ENCODE data around the gene NPFFR1.
A peak's percentile ranks its signal among the peaks of the same experiment; 100 is the strongest.
"Not testable (repeated sequence)": the region's sequence is repeated elsewhere in the genome, so short reads cannot be mapped to it uniquely, and the experiment has no call there.

Gene NPFFR1

GRCh38 chr10:70255329-70256299 lies 28.2 kb downstream of the NPFFR1 start:
- no peak for DNase-seq (ENCODE audit: low spot score)

GRCh38 chr10:70254778-70255328 lies 29.0 kb downstream of the NPFFR1 start:
- DNase-seq (ENCODE audit: low spot score), result no peak

GRCh38 chr10:70253878-70254765 lies 29.7 kb downstream of the NPFFR1 start:
- no peak for DNase-seq (ENCODE audit: low spot score)

GRCh38 chr10:70250961-70251680 lies 32.7 kb downstream of the NPFFR1 start:
- DNase-seq (ENCODE audit: low spot score), result no peak

GRCh38 chr10:70247360-70247759 lies 36.4 kb downstream of the NPFFR1 start:
- no peak for DNase-seq (ENCODE audit: low spot score)

- no peak for DNase-seq (ENCODE audit: low spot score)
Observed at GRCh38 chr10:70241081-70241480, 42.7 kb downstream of the NPFFR1 start.

GRCh38 chr10:70239986-70240385 lies 43.8 kb downstream of the NPFFR1 start:
- not testable (repeated sequence) for DNase-seq (ENCODE audit: low spot score)

GRCh38 chr10:70239077-70239976 lies 44.5 kb downstream of the NPFFR1 start:
- not testable (repeated sequence) for DNase-seq (ENCODE audit: low spot score)

GRCh38 chr10:70237958-70238536 lies 45.8 kb downstream of the NPFFR1 start:
- DNase-seq (ENCODE audit: low spot score), result not testable (repeated sequence)

GRCh38 chr10:70234668-70235447 lies 48.9 kb downstream of the NPFFR1 start:
- peak; percentile 70 for DNase-seq (ENCODE audit: low spot score)

- no peak for DNase-seq (ENCODE audit: low spot score)
Observed at GRCh38 chr10:70233939-70234300, 49.9 kb downstream of the NPFFR1 start.

GRCh38 chr10:70233109-70233938 lies 50.5 kb downstream of the NPFFR1 start, which contains the start of gene PPA1:
TSS of gene PPA1 (minus strand) at chr10:70233429. CDS start at chr10:70233327, 102 bp downstream.
- DNase-seq (ENCODE audit: low spot score), result peak; percentile 100

GRCh38 chr10:70232859-70233108 lies 51.0 kb downstream of the NPFFR1 start:
- no peak for DNase-seq (ENCODE audit: low spot score)

- peak; percentile 33 for DNase-seq (ENCODE audit: low spot score)
Observed at GRCh38 chr10:70232155-70232858, 51.5 kb downstream of the NPFFR1 start.

- no peak for DNase-seq (ENCODE audit: low spot score)
Observed at GRCh38 chr10:70228491-70228890, 55.3 kb downstream of the NPFFR1 start.

- DNase-seq (ENCODE audit: low spot score), result no peak
Observed at GRCh38 chr10:70227548-70228320, 56.1 kb downstream of the NPFFR1 start.

- peak; percentile 12 for DNase-seq (ENCODE audit: low spot score)
Observed at GRCh38 chr10:70223728-70224127, 60.1 kb downstream of the NPFFR1 start.
